GM12878 (cell line): ENCODE measurements around the gene PPOX. TPM values are rescaled to one million over a fixed set of nuclear protein-coding genes. Genes with fewer than 3 reads are reported as not detected.

Experiments used
- ATF7 ChIP-seq: fragments of 450-650 bp; IDR thresholded peaks from 2 replicates; pipeline ENCODE4 v1.6.1; 2016; ENCODE audit warnings: low read depth, mild to moderate bottlenecking
- BRCA1 ChIP-seq: IDR thresholded peaks from 2 replicates; pipeline ENCODE4 v1.6.1; 2011; ENCODE audit warnings: low read depth, low read length, improper control_type of control experiment
- CREM ChIP-seq: IDR thresholded peaks from 2 replicates; pipeline ENCODE4 v1.6.1; 2014; ENCODE audit warnings: antibody characterized with exemption, low read depth
- FOXK2 ChIP-seq: fragments of 450-650 bp; IDR thresholded peaks from 2 replicates; pipeline ENCODE4 v1.6.1; 2017; ENCODE audit warnings: mild to moderate bottlenecking, moderate library complexity
- IKZF1 ChIP-seq: fragments of 450-650 bp; conservative IDR thresholded peaks from 2 replicates; pipeline ENCODE4 v1.6.1; 2017; ENCODE audit warnings: antibody characterized with exemption, mild to moderate bottlenecking
- IKZF2 ChIP-seq, 2 experiments: fragments of 450-650 bp; IDR thresholded peaks; 2 replicates each; pipeline ENCODE4 v1.6.1; 2017; ENCODE audit warnings: mild to moderate bottlenecking in 2 of 2, moderate library complexity in 2 of 2
- NFXL1 ChIP-seq: fragments of 450-650 bp; IDR thresholded peaks from 2 replicates; pipeline ENCODE4 v1.6.1; 2017; ENCODE audit warnings: antibody characterized with exemption, mild to moderate bottlenecking, borderline replicate concordance
- NFYA ChIP-seq: IDR thresholded peaks from 2 replicates; pipeline ENCODE4 v1.6.1; 2011; ENCODE audit warnings: low read depth, mild to moderate bottlenecking, low read length, improper control_type of control experiment, borderline replicate concordance
- POLR2AphosphoS2 ChIP-seq: IDR thresholded peaks from 2 replicates; pipeline ENCODE4 v1.6.1; 2011; ENCODE audit warnings: low read depth, mild to moderate bottlenecking, low read length, improper control_type of control experiment, moderate library complexity
- RAD21 ChIP-seq: IDR thresholded peaks from 2 replicates; pipeline ENCODE4 v1.6.1; 2011; ENCODE audit warnings: mild to moderate bottlenecking, low read depth, low read length, moderate library complexity; ENCODE audit not compliant: insufficient read depth
- RFX5 ChIP-seq: IDR thresholded peaks from 2 replicates; pipeline ENCODE4 v1.6.1; 2011; ENCODE audit warnings: low read depth, low read length, improper control_type of control experiment
- TCF12 ChIP-seq: IDR thresholded peaks from 2 replicates; pipeline ENCODE4 v1.6.1; 2011; ENCODE audit warnings: low read depth, mild to moderate bottlenecking, low read length
- ZNF217 ChIP-seq: fragments of 450-650 bp; IDR thresholded peaks from 2 replicates; pipeline ENCODE4 v1.6.1; 2017; ENCODE audit warnings: antibody characterized with exemption, mild to moderate bottlenecking
- polyA plus RNA-seq, 11 experiments: library from polyadenylated mRNA; depleted of rRNA in 4 of 11; unstranded in 6 of 11; stranded (reverse) in 5 of 11; fragments of >200 nt; fragmentation: Nextera tagmentation in 4 of 11; fragmentation: Illumina TruSeq in 1 of 11; extraction: Ambion mirVana in 4 of 11; extraction: Trizol in 1 of 11; gene quantifications; 1 replicate in 1 of 11; 2 replicates in 10 of 11; pipeline versions ENCODE4 v1.2.1 to v1.2.3, GENCODE V29; 2011 to 2016; ENCODE audit warnings: inconsistent platforms in 2 of 11, missing spikeins in 2 of 11, low read depth in 1 of 11
- total RNA-seq, 4 experiments: library from RNA; depleted of rRNA in 3 of 4; stranded (reverse); fragments of >200 nt in 3 of 4; fragmentation: Illumina TruSeq in 1 of 4; extraction: Trizol in 1 of 4; gene quantifications; 2 replicates each; pipeline versions ENCODE4 v1.2.1 to v1.2.3, GENCODE V29; 2013 to 2021
- TF ChIP-seq, protein P1 (sequence below): fragments of 450-650 bp; conservative IDR thresholded peaks from 2 replicates; pipeline ENCODE4 v1.6.1; 2017; ENCODE audit warnings: mild to moderate bottlenecking, moderate library complexity
- TF ChIP-seq, protein P2 (sequence below): IDR thresholded peaks from 2 replicates; pipeline ENCODE4 v1.6.1; 2011; ENCODE audit warnings: mild to moderate bottlenecking, low read depth, low read length, moderate library complexity; ENCODE audit not compliant: insufficient replicate concordance
- TF ChIP-seq, protein P3 (sequence below), 3 experiments: IDR thresholded peaks in 2 of 3; conservative IDR thresholded peaks in 1 of 3; 2 replicates each; pipeline ENCODE4 v1.5.1; 2011; ENCODE audit warnings: low read depth in 3 of 3, low read length in 3 of 3, mild to moderate bottlenecking in 3 of 3, control low read depth in 2 of 3, moderate library complexity in 2 of 3, inconsistent platforms in 1 of 3, mixed read lengths in 1 of 3; ENCODE audit not compliant: control insufficient read depth in 2 of 3, insufficient read depth in 1 of 3; ENCODE audit errors: extremely low read depth in 1 of 3
- TF ChIP-seq, protein P4 (sequence below): IDR thresholded peaks from 2 replicates; pipeline ENCODE4 v1.6.1; 2011; ENCODE audit warnings: borderline replicate concordance, low read depth, mild to moderate bottlenecking, moderate library complexity, mixed read lengths, low read length; ENCODE audit not compliant: insufficient read depth; ENCODE audit errors: extremely low read length
- TF ChIP-seq, protein P5 (sequence below): IDR thresholded peaks from 2 replicates; pipeline ENCODE4 v1.6.1; 2012; ENCODE audit warnings: low read depth, low read length, improper control_type of control experiment

PPOX gene
- total and polyA plus RNA-seq, 10 of the 15 experiments (the other 5 are each of a cell fraction or from before 2014, with no cell fraction given) = 8.9 to 31.5 (median 20.3) TPM

DNA sequence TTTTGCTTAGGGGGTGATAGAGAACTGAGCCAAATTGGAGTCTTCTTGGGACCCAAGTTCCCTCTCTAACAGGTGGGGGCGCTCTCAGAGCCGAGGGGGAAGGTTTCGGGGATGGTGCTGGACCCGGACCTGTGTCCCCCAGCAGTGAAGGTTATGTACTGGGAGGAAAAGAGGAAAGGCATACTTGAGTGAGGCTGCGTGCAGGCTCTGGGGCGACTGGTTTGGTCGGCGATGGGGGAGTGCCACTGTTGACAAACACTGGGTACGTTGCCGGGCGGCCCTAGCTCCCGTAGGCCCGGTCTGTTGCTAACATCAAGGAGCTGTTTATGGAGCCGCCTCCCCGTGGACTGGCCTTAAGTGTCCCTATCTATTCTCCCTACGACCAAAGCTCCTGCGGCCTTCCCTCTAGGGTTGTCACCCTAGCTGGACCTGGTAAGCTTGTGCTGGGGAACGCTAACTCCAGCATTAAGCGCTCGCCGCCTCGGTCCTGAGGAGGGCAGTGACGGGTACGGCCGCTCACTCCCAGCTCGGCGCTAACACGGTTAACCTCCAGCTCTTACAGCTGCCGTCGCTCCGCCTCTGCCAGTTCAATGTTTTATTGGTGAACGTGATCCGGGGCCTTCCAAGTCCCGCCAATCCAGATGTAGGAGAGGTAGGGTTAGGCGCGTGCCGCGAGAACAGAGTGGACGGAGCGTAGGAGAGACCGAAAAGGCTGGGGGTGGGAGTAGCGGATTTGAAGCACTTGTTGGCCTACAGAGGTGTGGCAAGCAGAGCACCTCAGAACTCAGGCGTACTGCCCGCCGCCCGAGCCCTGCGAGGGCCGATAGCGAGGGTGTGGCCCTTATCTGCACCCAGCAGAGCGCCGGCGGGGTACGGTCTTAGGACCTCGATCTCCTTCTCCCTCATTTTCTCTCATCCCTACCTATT is at the start of gene PPOX (continued):
- peak; percentile 26; the same call in 1 of the 2 replicates for TF ChIP-seq RAD21
- TF ChIP-seq, protein P1, sequence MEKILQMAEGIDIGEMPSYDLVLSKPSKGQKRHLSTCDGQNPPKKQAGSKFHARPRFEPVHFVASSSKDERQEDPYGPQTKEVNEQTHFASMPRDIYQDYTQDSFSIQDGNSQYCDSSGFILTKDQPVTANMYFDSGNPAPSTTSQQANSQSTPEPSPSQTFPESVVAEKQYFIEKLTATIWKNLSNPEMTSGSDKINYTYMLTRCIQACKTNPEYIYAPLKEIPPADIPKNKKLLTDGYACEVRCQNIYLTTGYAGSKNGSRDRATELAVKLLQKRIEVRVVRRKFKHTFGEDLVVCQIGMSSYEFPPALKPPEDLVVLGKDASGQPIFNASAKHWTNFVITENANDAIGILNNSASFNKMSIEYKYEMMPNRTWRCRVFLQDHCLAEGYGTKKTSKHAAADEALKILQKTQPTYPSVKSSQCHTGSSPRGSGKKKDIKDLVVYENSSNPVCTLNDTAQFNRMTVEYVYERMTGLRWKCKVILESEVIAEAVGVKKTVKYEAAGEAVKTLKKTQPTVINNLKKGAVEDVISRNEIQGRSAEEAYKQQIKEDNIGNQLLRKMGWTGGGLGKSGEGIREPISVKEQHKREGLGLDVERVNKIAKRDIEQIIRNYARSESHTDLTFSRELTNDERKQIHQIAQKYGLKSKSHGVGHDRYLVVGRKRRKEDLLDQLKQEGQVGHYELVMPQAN = peak; percentile 83
- peak; percentile 91 for TF ChIP-seq POLR2AphosphoS2
- TF ChIP-seq, protein P2, sequence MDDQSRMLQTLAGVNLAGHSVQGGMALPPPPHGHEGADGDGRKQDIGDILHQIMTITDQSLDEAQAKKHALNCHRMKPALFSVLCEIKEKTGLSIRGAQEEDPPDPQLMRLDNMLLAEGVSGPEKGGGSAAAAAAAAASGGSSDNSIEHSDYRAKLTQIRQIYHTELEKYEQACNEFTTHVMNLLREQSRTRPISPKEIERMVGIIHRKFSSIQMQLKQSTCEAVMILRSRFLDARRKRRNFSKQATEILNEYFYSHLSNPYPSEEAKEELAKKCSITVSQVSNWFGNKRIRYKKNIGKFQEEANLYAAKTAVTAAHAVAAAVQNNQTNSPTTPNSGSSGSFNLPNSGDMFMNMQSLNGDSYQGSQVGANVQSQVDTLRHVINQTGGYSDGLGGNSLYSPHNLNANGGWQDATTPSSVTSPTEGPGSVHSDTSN = peak; percentile 14
- 0 out of 2 replicates have a peak, but pooled peaks have one; percentile 61 for TF ChIP-seq RFX5
- TF ChIP-seq CREM = peak; percentile 51; the same call in 1 of the 2 replicates
- peak; percentile 51 for TF ChIP-seq IKZF1
- 0 out of 4 replicates have a peak, but pooled peaks of 1 of the 2 experiments have one; percentile 3 for TF ChIP-seq IKZF2 (IDR thresholded peaks at IDR 0.05)
- peak; percentile 42 for TF ChIP-seq NFYA
- TF ChIP-seq FOXK2 = peak; percentile 83
- no peak for TF ChIP-seq ZNF217
- TF ChIP-seq, protein P3, sequence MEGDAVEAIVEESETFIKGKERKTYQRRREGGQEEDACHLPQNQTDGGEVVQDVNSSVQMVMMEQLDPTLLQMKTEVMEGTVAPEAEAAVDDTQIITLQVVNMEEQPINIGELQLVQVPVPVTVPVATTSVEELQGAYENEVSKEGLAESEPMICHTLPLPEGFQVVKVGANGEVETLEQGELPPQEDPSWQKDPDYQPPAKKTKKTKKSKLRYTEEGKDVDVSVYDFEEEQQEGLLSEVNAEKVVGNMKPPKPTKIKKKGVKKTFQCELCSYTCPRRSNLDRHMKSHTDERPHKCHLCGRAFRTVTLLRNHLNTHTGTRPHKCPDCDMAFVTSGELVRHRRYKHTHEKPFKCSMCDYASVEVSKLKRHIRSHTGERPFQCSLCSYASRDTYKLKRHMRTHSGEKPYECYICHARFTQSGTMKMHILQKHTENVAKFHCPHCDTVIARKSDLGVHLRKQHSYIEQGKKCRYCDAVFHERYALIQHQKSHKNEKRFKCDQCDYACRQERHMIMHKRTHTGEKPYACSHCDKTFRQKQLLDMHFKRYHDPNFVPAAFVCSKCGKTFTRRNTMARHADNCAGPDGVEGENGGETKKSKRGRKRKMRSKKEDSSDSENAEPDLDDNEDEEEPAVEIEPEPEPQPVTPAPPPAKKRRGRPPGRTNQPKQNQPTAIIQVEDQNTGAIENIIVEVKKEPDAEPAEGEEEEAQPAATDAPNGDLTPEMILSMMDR (IDR thresholded peaks at IDR 0.05 in 2 of 3, conservative IDR thresholded peaks at IDR 0.05 in 1 of 3; ENCODE audit: control insufficient read depth in 2 of 3, extremely low read depth in 1 of 3, insufficient read depth in 1 of 3, low read depth in 3 of 3, low read length in 3 of 3) = peak; percentile 50 to 67 (median 61)
- peak; percentile 22; the same call in 1 of the 2 replicates for TF ChIP-seq ATF7
- TF ChIP-seq, protein P4, sequence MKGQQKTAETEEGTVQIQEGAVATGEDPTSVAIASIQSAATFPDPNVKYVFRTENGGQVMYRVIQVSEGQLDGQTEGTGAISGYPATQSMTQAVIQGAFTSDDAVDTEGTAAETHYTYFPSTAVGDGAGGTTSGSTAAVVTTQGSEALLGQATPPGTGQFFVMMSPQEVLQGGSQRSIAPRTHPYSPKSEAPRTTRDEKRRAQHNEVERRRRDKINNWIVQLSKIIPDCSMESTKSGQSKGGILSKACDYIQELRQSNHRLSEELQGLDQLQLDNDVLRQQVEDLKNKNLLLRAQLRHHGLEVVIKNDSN = peak; percentile 59
- TF ChIP-seq, protein P5, sequence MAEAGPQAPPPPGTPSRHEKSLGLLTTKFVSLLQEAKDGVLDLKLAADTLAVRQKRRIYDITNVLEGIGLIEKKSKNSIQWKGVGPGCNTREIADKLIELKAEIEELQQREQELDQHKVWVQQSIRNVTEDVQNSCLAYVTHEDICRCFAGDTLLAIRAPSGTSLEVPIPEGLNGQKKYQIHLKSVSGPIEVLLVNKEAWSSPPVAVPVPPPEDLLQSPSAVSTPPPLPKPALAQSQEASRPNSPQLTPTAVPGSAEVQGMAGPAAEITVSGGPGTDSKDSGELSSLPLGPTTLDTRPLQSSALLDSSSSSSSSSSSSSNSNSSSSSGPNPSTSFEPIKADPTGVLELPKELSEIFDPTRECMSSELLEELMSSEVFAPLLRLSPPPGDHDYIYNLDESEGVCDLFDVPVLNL = peak; percentile 82
- TF ChIP-seq TCF12 = peak; percentile 62; the same call in 1 of the 2 replicates
- no peak for TF ChIP-seq NFXL1
- TF ChIP-seq BRCA1 = peak; percentile 70
